Adrenal gland (tissue), 12 donors: ENCODE results near the gene LZTFL1. TPM values are rescaled to one million over a fixed set of nuclear protein-coding genes. Genes with fewer than 3 reads are reported as not detected.

Source experiments
- DNase-seq, 7 donors: peaks; one replicate each; pipeline ENCODE4 v3.0.0-alpha.2; 2019 to 2020
- H3K27ac ChIP-seq, 5 donors: fragments of 200-600 bp; sonication (generic) in 4 of 5; 1 replicate in 3 of 5; 2 replicates in 2 of 5; pipeline versions ENCODE4 v1.5.1 to v1.8.0; 2016 to 2020; ENCODE audit warnings: mild to moderate bottlenecking in 1 of 5
- H3K27me3 ChIP-seq: fragments of 200-600 bp; 2 replicates; pipeline ENCODE4 v1.8.0; 2021
- H3K36me3 ChIP-seq, 2 donors: fragments of 200-600 bp; replicated peaks in 1 of 2; 1 replicate in 1 of 2; 2 replicates in 1 of 2; pipeline versions ENCODE4 v1.5.1 to v1.8.0; 2018 to 2022
- H3K4me1 ChIP-seq, 2 donors: fragments of 200-600 bp; replicated peaks in 1 of 2; 1 replicate in 1 of 2; 2 replicates in 1 of 2; pipeline versions ENCODE4 v1.5.1 to v1.8.0; 2018 to 2021
- H3K4me3 ChIP-seq, 4 donors: fragments of 200-600 bp; sonication (generic) in 3 of 4; one replicate each; pipeline ENCODE4 v1.5.1; 2016 to 2018
- H3K9me3 ChIP-seq, 3 donors: fragments of 200-600 bp; sonication (generic) in 1 of 3; replicated peaks in 1 of 3; 1 replicate in 2 of 3; 2 replicates in 1 of 3; pipeline versions ENCODE4 v1.5.1 to v1.8.0; 2016 to 2021
- POLR2A ChIP-seq, 2 donors: fragments of 450-650 bp; IDR thresholded peaks; one replicate each; pipeline ENCODE4 v1.6.1; 2017; ENCODE audit warnings: antibody characterized with exemption in 2 of 2, mild to moderate bottlenecking in 2 of 2, moderate library complexity in 1 of 2
- WGBS, 4 donors: extraction: QIAGEN DNeasy Blood & Tissue Kit in 2 of 4; methylation state at CpG; one replicate each; pipeline versions ENCODE4 v1.1.5 to v1.1.7; 2013 to 2017; 5-methylcytosine and 5-hydroxymethylcytosine counted together
- intact Hi-C, 2 donors: fragments of 100-400 bp; cut with DNase I; formaldehyde crosslinking; loops; one replicate each; pipeline versions ENCODE4 v1.14.1 to v1.15.0; 2022 to 2023
- polyA plus RNA-seq, 3 donors: library from polyadenylated mRNA; stranded (reverse); fragments of 200-250 nt in 2 of 3; fragments of 350-450 nt in 1 of 3; fragmentation: Illumina TruSeq in 1 of 3; extraction: RNeasy Lipid Tissue Mini Kit (QIAGEN cat#74804) in 1 of 3; gene quantifications; one replicate each; pipeline ENCODE4 v1.2.3, GENCODE V29; 2013 to 2014
- total RNA-seq, 9 donors: library from RNA; depleted of rRNA in 4 of 9; stranded (reverse); fragments of >200 nt in 4 of 9; fragments of 120-200 nt in 1 of 9; fragmentation: NEBNext Ultra II Directional in 1 of 9; extraction: Animal tissue kit (Norgen Biotek cat#: 25700) in 1 of 9; gene quantifications; one replicate each; pipeline versions ENCODE4 v1.1.0 to v1.2.4, GENCODE V29; 2013 to 2023
- TF ChIP-seq, protein P1 (sequence below), 6 experiments: fragments of 450-650 bp in 4 of 6; fragments of 200-600 bp in 2 of 6; sonication (generic) in 1 of 6; IDR thresholded peaks; 1 replicate in 5 of 6; 2 replicates in 1 of 6; pipeline versions ENCODE4 v1.5.1 to v1.8.0; 2016 to 2021; ENCODE audit warnings: antibody characterized with exemption in 6 of 6, mild to moderate bottlenecking in 2 of 6, moderate library complexity in 1 of 6
- donor health status: healthy with polysubstance abuse.
- donor health status: Bipolar disorder and iron deficiency.
- donor health status: DM: yes; HTN: yes; CAD: no.
- donor health status: DM: no; HTN: no; CAD: no.
- donor health status: DM: no; HTN: no; CAD: no.
- donor health status: DM: yes; HTN: yes; CAD: no.

The LZTFL1 gene
- total and polyA plus RNA-seq, 12 donors, result 3.9 to 36.3 (median 19.6) TPM

- intact Hi-C loops, result no loop called here
- no peaks in the 10 kb centered on the region for H3K9me3 ChIP-seq
- peak in 1 of 7 donors; percentile 20 for DNase-seq
- H3K36me3 ChIP-seq, result no peaks in the 10 kb centered on the region
- H3K27ac ChIP-seq, result no peak overlapping the region
- no peaks in the 10 kb centered on the region for H3K27me3 ChIP-seq
- TF ChIP-seq, protein P1, sequence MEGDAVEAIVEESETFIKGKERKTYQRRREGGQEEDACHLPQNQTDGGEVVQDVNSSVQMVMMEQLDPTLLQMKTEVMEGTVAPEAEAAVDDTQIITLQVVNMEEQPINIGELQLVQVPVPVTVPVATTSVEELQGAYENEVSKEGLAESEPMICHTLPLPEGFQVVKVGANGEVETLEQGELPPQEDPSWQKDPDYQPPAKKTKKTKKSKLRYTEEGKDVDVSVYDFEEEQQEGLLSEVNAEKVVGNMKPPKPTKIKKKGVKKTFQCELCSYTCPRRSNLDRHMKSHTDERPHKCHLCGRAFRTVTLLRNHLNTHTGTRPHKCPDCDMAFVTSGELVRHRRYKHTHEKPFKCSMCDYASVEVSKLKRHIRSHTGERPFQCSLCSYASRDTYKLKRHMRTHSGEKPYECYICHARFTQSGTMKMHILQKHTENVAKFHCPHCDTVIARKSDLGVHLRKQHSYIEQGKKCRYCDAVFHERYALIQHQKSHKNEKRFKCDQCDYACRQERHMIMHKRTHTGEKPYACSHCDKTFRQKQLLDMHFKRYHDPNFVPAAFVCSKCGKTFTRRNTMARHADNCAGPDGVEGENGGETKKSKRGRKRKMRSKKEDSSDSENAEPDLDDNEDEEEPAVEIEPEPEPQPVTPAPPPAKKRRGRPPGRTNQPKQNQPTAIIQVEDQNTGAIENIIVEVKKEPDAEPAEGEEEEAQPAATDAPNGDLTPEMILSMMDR (IDR thresholded peaks at IDR 0.05), result no peak
- TF ChIP-seq POLR2A (IDR thresholded peaks at IDR 0.05), result no peak
- H3K4me3 ChIP-seq, result no peak overlapping the region
- H3K4me1 ChIP-seq, result no peaks in the 10 kb centered on the region
- 74 to 89% (median 86%) methylated on average over 7 to 8 of the region's 8 CpGs for WGBS, 4 donors
Measured at GRCh38 chr3:45777111-45777745, 64.7 kb downstream of the LZTFL1 start.

- Histone ChIP-seq H3K4me1 (no peaks in the 10 kb centered on the region), H3K36me3 (no peaks in the 10 kb centered on the region), H3K9me3 (no peaks in the 10 kb centered on the region), H3K27me3 (no peaks in the 10 kb centered on the region), H3K4me3 (no peak overlapping the region), H3K27ac (no peak overlapping the region)
- intact Hi-C loops, result no loop called here
- 67 to 82% (median 74%) methylated on average over 7 to 8 of the region's 8 CpGs for WGBS, 4 donors
- peak in 2 of 7 donors; percentile 12 to 44 for DNase-seq
- TF ChIP-seq POLR2A (IDR thresholded peaks at IDR 0.05), result no peak
Measured at GRCh38 chr3:45776611-45777010, 65.3 kb downstream of the LZTFL1 start.

- no peak for DNase-seq
- H3K9me3 ChIP-seq, result no peaks in the 10 kb centered on the region
- TF ChIP-seq, protein P1 (IDR thresholded peaks at IDR 0.05), result no peak
- TF ChIP-seq POLR2A (IDR thresholded peaks at IDR 0.05), result no peak
- intact Hi-C loops, result no loop called here
- WGBS, 4 donors, result 70 to 77% (median 73%) methylated on average over 2 to 3 of the region's 3 CpGs
- H3K36me3 ChIP-seq, result no peaks in the 10 kb centered on the region
- H3K4me1 ChIP-seq, result no peaks in the 10 kb centered on the region
- H3K27me3 ChIP-seq, result no peaks in the 10 kb centered on the region
- H3K4me3 ChIP-seq, result no peak overlapping the region
- H3K27ac ChIP-seq, result no peak overlapping the region
Measured at GRCh38 chr3:45776301-45776595, 65.7 kb downstream of the LZTFL1 start.

- TF ChIP-seq POLR2A (IDR thresholded peaks at IDR 0.05), result no peak
- TF ChIP-seq, protein P1 (IDR thresholded peaks at IDR 0.05), result no peak
- intact Hi-C loops, result no loop called here
Measured at GRCh38 chr3:45775571-45776300, 66.2 kb downstream of the LZTFL1 start.

More at GRCh38 chr3:45775571-45776300, 66.2 kb downstream of the LZTFL1 start:
- Histone ChIP-seq H3K4me3 (no peak overlapping the region), H3K9me3 (no peaks in the 10 kb centered on the region), H3K4me1 (no peaks in the 10 kb centered on the region), H3K27me3 (no peaks in the 10 kb centered on the region), H3K27ac (no peak overlapping the region), H3K36me3 (no peaks in the 10 kb centered on the region)
- 82 to 87% (median 84%) methylated on average over 16 to 17 of the region's 17 CpGs for WGBS, 4 donors
- peak in 2 of 7 donors; percentile 5 to 30 for DNase-seq
